Progenitor cell of endocrine pancreas (in vitro differentiated cells): ENCODE data around the gene TRAF4. TPM values are rescaled to one million over a fixed set of nuclear protein-coding genes. Genes with fewer than 3 reads are reported as not detected.

Source experiments
- DNase-seq: peaks from one replicate; pipeline ENCODE4 v3.0.0; 2021; ENCODE audit warnings: low spot score; ENCODE audit not compliant: unreplicated experiment
- H3K27ac Mint-ChIP-seq: 2 replicates; pipeline ENCODE4 v1.8.0; 2021; ENCODE audit warnings: mild to moderate bottlenecking, moderate library complexity, mixed read lengths
- H3K27me3 Mint-ChIP-seq: 2 replicates; pipeline ENCODE4 v1.8.0; 2021; ENCODE audit warnings: mixed read lengths
- H3K36me3 Mint-ChIP-seq: 2 replicates; pipeline ENCODE4 v1.8.0; 2022; ENCODE audit warnings: mixed read lengths; ENCODE audit not compliant: insufficient read depth
- H3K4me1 Mint-ChIP-seq: 2 replicates; pipeline ENCODE4 v1.8.0; 2021; ENCODE audit warnings: low read depth, mixed read lengths
- H3K4me3 Mint-ChIP-seq: 2 replicates; pipeline ENCODE4 v1.8.0; 2021; ENCODE audit warnings: low read depth, mild to moderate bottlenecking, moderate library complexity, mixed read lengths
- H3K9me3 Mint-ChIP-seq: 2 replicates; pipeline ENCODE4 v1.8.0; 2021; ENCODE audit warnings: low read depth, mixed read lengths
- total RNA-seq: library from RNA; stranded (reverse); gene quantifications from 2 replicates; pipeline ENCODE4 v1.2.1, GENCODE V29; 2021
- TF ChIP-seq, protein P1 (sequence below): fragments of 200-600 bp; sonication (generic); IDR thresholded peaks from one replicate; pipeline ENCODE4 v1.5.0; 2021; ENCODE audit warnings: antibody characterized with exemption, mild to moderate bottlenecking; ENCODE audit not compliant: unreplicated experiment

Gene TRAF4
- total RNA-seq, 1 donor from 2014 or later, result 260 TPM

GRCh38 chr17:28702026-28702751, 41.6 kb upstream of the TRAF4 start:
- H3K27ac Mint-ChIP-seq, result peak overlapping the region; percentile 14
- H3K9me3 Mint-ChIP-seq, result no peaks in the 10 kb centered on the region
- no peaks in the 10 kb centered on the region for H3K27me3 Mint-ChIP-seq
- DNase-seq, result no peak
- H3K4me3 Mint-ChIP-seq, result no peak overlapping the region
- TF ChIP-seq, protein P1, sequence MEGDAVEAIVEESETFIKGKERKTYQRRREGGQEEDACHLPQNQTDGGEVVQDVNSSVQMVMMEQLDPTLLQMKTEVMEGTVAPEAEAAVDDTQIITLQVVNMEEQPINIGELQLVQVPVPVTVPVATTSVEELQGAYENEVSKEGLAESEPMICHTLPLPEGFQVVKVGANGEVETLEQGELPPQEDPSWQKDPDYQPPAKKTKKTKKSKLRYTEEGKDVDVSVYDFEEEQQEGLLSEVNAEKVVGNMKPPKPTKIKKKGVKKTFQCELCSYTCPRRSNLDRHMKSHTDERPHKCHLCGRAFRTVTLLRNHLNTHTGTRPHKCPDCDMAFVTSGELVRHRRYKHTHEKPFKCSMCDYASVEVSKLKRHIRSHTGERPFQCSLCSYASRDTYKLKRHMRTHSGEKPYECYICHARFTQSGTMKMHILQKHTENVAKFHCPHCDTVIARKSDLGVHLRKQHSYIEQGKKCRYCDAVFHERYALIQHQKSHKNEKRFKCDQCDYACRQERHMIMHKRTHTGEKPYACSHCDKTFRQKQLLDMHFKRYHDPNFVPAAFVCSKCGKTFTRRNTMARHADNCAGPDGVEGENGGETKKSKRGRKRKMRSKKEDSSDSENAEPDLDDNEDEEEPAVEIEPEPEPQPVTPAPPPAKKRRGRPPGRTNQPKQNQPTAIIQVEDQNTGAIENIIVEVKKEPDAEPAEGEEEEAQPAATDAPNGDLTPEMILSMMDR, result no peak
- peaks cover 20% of the 10 kb centered on the region for H3K4me1 Mint-ChIP-seq
- H3K36me3 Mint-ChIP-seq, result peaks cover 20% of the 10 kb centered on the region

- peaks cover 16% of the 10 kb centered on the region for H3K4me1 Mint-ChIP-seq
- H3K27ac Mint-ChIP-seq, result no peak overlapping the region
- DNase-seq, result no peak
Measured at GRCh38 chr17:28702752-28703150, 41.1 kb upstream of the TRAF4 start.

DNA sequence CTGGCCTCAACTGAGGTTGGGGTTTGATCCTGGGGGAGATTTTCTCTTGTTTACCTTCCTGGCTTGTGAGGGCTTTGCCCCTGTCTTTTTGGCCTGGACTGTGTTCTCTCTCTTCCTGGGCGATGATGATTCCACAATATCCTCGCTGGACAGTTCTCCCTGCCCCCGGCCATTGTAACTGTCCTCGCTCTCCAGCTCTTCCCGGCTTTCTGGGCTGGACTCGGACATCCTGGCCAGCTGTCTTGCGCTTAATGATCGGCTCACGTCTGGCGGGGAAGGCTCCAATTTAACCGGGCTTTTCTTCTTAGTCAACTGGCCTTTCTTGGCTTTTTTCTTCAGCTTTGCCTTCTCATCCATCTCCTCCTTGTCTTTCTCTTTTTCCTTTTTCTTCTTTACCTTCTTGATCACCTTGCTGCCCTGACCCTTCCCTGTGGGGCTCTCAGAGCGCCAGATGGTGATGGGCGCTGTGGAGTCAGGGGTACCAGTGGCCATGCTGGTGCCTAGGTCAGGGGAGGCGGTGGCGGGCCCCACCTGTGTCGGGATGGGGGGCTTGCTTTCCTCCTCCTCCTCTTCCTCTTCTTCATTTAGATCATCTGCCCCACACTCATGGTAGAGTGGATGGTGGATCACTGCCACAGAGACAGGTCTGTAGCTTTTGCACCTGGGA, 40.1 kb upstream of the TRAF4 start:
- no peak for DNase-seq
- Mint-ChIP-seq H3K4me1 (peaks cover 7% of the 10 kb centered on the region), H3K9me3 (no peaks in the 10 kb centered on the region), H3K27ac (peak overlapping the region; percentile 73), H3K27me3 (no peaks in the 10 kb centered on the region), H3K4me3 (no peak overlapping the region), H3K36me3 (peaks cover 20% of the 10 kb centered on the region)
- TF ChIP-seq, protein P1, result no peak

More at GRCh38 chr17:28702752-28703150, 41.1 kb upstream of the TRAF4 start:
- H3K36me3 Mint-ChIP-seq, result peaks cover 20% of the 10 kb centered on the region
- no peaks in the 10 kb centered on the region for H3K27me3 Mint-ChIP-seq
- TF ChIP-seq, protein P1, result no peak
- H3K4me3 Mint-ChIP-seq, result no peak overlapping the region
- no peaks in the 10 kb centered on the region for H3K9me3 Mint-ChIP-seq

DNA sequence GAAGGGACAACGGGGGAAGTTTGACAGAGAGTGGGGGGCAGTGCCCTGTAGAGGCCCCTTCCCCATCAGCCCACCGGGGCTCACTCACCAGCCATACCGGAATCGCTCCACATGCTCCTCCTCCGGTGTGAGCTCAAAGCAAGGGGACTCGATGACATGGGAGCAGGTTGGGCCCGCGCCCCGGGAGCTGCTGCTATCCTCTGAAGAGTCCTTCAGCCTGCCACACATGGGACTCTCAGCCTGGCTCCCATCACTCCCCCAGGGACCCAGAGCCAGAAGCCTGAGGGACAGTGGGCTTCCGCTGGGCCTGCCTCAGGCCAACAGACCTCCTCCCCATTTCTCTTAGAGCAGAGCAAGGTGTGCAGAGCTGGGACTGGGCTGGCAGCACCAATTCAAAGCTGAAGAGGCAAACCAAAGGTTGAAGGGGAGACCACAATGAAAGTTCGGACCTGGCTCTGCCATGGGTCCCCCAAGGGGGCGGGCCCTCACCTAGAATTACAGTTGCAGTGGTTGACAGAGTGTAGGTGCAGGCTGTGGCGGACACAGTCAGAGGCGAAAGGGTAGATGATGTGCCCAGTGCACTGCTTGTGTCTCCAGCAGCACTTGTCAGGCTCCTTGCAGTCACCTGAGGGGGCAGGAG, 39.5 kb upstream of the TRAF4 start:
- no peak for DNase-seq
- Mint-ChIP-seq H3K36me3 (peaks cover 20% of the 10 kb centered on the region), H3K27ac (peak overlapping the region; percentile 3), H3K4me1 (peaks cover 1% of the 10 kb centered on the region), H3K4me3 (no peak overlapping the region), H3K9me3 (no peaks in the 10 kb centered on the region), H3K27me3 (no peaks in the 10 kb centered on the region)
- TF ChIP-seq, protein P1, result no peak

DNA sequence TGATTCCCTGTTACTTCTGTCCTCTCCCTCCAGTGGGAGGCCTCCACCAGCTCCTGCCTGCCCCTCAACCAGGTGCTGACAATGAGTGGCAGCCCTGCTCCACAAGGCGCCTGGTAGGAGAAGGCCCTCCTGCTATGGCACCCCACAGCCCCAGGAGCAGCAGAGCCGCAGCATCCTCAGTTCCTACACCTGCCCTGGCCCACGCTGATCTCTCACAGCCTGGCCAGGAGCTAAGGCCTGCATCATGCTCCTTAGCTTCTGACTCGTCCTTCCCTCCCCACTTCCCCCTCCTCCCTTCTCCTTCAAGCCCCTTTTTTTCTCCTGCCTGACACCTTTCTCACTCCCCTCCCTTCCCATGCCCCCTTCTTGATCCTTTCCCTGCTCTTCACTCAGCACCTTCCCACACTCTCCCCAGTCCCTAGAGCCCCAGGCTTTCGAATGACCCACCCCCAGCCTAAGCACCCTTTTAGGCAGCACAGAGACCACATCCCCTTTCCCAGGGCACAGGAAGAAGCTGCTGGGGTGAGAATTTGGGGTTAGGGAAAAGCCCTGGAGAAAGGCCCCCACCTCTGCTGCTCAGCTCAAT, 38.6 kb upstream of the TRAF4 start:
- no peak for DNase-seq
- H3K27me3 Mint-ChIP-seq, result no peaks in the 10 kb centered on the region
- TF ChIP-seq, protein P1, result no peak
- H3K4me1 Mint-ChIP-seq, result peaks cover 1% of the 10 kb centered on the region
- H3K9me3 Mint-ChIP-seq, result no peaks in the 10 kb centered on the region
- peaks cover 19% of the 10 kb centered on the region for H3K36me3 Mint-ChIP-seq
- no peak overlapping the region for H3K27ac Mint-ChIP-seq
- no peak overlapping the region for H3K4me3 Mint-ChIP-seq
